ENCODE results near the gene DPF3.

GRCh38 chr14:72610096-72610830 is 283.6 kb downstream of the DPF3 start:
- TF ChIP-seq GATA2 (IDR thresholded peaks at IDR 0.05; ENCODE audit: low read depth, low read length) (no peak), GATA3 (IDR thresholded peaks at IDR 0.05; ENCODE audit: low read depth, low read length) (no peak)
